ENCODE data around the gene APOE. TPM values are rescaled to one million over a fixed set of nuclear protein-coding genes. Genes with fewer than 3 reads are reported as not detected.
"Not testable (repeated sequence)": the region's sequence is repeated elsewhere in the genome, so short reads cannot be mapped to it uniquely, and the experiment has no call there.

Gene APOE
- total RNA-seq: 100 to 1,000 TPM; 206 to 503 TPM

- DNase-seq (ENCODE audit: low spot score): no peak
- 2% methylated on average over 20 of the region's 20 CpGs for whole genome bisulfite sequencing
- no peak within 1 kb of the TSS for H3K27ac ChIP-seq
- TF ChIP-seq CTCF (IDR thresholded peaks at IDR 0.05): no peak
- TF ChIP-seq POLR2AphosphoS5 (IDR thresholded peaks at IDR 0.05): no peak
- no peak for TF ChIP-seq POLR2A (IDR thresholded peaks at IDR 0.05)
- H3K4me1 ChIP-seq (replicated peaks): no peaks in the 10 kb centered on the region
- H3K36me3 ChIP-seq: no peaks in the 10 kb centered on the region
- no peak within 1 kb of the TSS for H3K4me3 ChIP-seq
- intact Hi-C loops (cut with DNase I): loop anchor here (2.0 to 10.0 kb wide), 2 partner anchors 45 to 149 kb away; no protein-coding TSS in a partner anchor
- peaks cover 5% of the 10 kb centered on the region for H3K27me3 ChIP-seq (replicated peaks; ENCODE audit: insufficient read depth)
- H3K9me3 ChIP-seq: no peaks in the 10 kb centered on the region
Observed at GRCh38 chr19:44905437-44906160, at the start of gene APOE. TSS of gene APOE (plus strand) at chr19:44905796. CDS start at chr19:44906625, 829 bp downstream.

- TF ChIP-seq POLR2A (IDR thresholded peaks at IDR 0.05): no peak
- H3K36me3 ChIP-seq: no peaks in the 10 kb centered on the region
- H3K9me3 ChIP-seq: no peaks in the 10 kb centered on the region
- H3K27me3 ChIP-seq (replicated peaks; ENCODE audit: insufficient read depth): no peaks in the 10 kb centered on the region
- H3K27ac ChIP-seq: peak overlapping the region; percentile 47
- H3K4me1 ChIP-seq (replicated peaks): peaks cover 4% of the 10 kb centered on the region
- DNase-seq (ENCODE audit: low spot score): no peak
- intact Hi-C loops (cut with DNase I): no loop called here
- no peak overlapping the region for H3K4me3 ChIP-seq
- WGBS: 57% methylated on average over 10 of the region's 10 CpGs
Observed at GRCh38 chr19:44856421-44857083, 49.0 kb upstream of the APOE start.

GRCh38 chr19:44857837-44858236, 47.8 kb upstream of the APOE start:
- no peak overlapping the region for H3K4me3 ChIP-seq
- no peaks in the 10 kb centered on the region for H3K27me3 ChIP-seq (replicated peaks; ENCODE audit: insufficient read depth)
- TF ChIP-seq POLR2AphosphoS5 (IDR thresholded peaks at IDR 0.05): no peak
- TF ChIP-seq CTCF (IDR thresholded peaks at IDR 0.05): no peak
- H3K27ac ChIP-seq: no peak overlapping the region
- intact Hi-C loops (cut with DNase I): no loop called here
- peaks cover 4% of the 10 kb centered on the region for H3K4me1 ChIP-seq (replicated peaks)
- no peak for DNase-seq (ENCODE audit: low spot score)
- no peaks in the 10 kb centered on the region for H3K9me3 ChIP-seq
- WGBS: 76% methylated on average over 4 of the region's 4 CpGs
- H3K36me3 ChIP-seq: no peaks in the 10 kb centered on the region

- DNase-seq (ENCODE audit: low spot score); H3K4me1 ChIP-seq (replicated peaks); H3K4me3 ChIP-seq; H3K27me3 ChIP-seq (replicated peaks; ENCODE audit: insufficient read depth); H3K27ac ChIP-seq; H3K36me3 ChIP-seq; H3K9me3 ChIP-seq; intact Hi-C loops (cut with DNase I): not testable (repeated sequence)
- 63% methylated on average over 3 of the region's 3 CpGs for WGBS
Observed at GRCh38 chr19:44861576-44861975, 44.0 kb upstream of the APOE start.

GRCh38 chr19:44863990-44864389, 41.6 kb upstream of the APOE start:
- intact Hi-C loops (cut with DNase I): no loop called here
- no peaks in the 10 kb centered on the region for H3K27me3 ChIP-seq (replicated peaks; ENCODE audit: insufficient read depth)
- DNase-seq (ENCODE audit: low spot score): no peak
- H3K4me1 ChIP-seq (replicated peaks): peaks cover 2% of the 10 kb centered on the region
- H3K36me3 ChIP-seq: no peaks in the 10 kb centered on the region
- TF ChIP-seq POLR2A (IDR thresholded peaks at IDR 0.05) (no peak), CTCF (IDR thresholded peaks at IDR 0.05) (no peak), POLR2AphosphoS5 (IDR thresholded peaks at IDR 0.05) (no peak)
- WGBS: 97% methylated on average over 2 of the region's 2 CpGs
- no peak overlapping the region for H3K27ac ChIP-seq
- H3K4me3 ChIP-seq: no peak overlapping the region
- no peaks in the 10 kb centered on the region for H3K9me3 ChIP-seq
